HFF-Myc (cell line): ENCODE measurements around the gene SLC16A11.
A peak's percentile ranks its signal among the peaks of the same experiment; 100 is the strongest.

Experiments
- DNase-seq: peaks from one replicate; pipeline ENCODE4 v3.0.0-alpha.2; 2011; ENCODE audit warnings: low read depth; ENCODE audit errors: extremely low read depth
- H3K4me3 ChIP-seq: replicated peaks from 2 replicates; pipeline ENCODE4 v1.5.1; 2011; ENCODE audit warnings: low read depth, mild to moderate bottlenecking, control low read depth, low read length
- TF ChIP-seq, protein P1 (sequence below): IDR thresholded peaks from 2 replicates; pipeline ENCODE4 v1.5.1; 2012; ENCODE audit warnings: mild to moderate bottlenecking, low read depth, low read length, control low read depth; ENCODE audit errors: missing control alignments

Gene SLC16A11

GRCh38 chr17:7024402-7024785 is 19.5 kb downstream of the SLC16A11 start:
- no peak overlapping the region for H3K4me3 ChIP-seq
- TF ChIP-seq, protein P1, sequence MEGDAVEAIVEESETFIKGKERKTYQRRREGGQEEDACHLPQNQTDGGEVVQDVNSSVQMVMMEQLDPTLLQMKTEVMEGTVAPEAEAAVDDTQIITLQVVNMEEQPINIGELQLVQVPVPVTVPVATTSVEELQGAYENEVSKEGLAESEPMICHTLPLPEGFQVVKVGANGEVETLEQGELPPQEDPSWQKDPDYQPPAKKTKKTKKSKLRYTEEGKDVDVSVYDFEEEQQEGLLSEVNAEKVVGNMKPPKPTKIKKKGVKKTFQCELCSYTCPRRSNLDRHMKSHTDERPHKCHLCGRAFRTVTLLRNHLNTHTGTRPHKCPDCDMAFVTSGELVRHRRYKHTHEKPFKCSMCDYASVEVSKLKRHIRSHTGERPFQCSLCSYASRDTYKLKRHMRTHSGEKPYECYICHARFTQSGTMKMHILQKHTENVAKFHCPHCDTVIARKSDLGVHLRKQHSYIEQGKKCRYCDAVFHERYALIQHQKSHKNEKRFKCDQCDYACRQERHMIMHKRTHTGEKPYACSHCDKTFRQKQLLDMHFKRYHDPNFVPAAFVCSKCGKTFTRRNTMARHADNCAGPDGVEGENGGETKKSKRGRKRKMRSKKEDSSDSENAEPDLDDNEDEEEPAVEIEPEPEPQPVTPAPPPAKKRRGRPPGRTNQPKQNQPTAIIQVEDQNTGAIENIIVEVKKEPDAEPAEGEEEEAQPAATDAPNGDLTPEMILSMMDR: no peak
- no peak for DNase-seq

DNA sequence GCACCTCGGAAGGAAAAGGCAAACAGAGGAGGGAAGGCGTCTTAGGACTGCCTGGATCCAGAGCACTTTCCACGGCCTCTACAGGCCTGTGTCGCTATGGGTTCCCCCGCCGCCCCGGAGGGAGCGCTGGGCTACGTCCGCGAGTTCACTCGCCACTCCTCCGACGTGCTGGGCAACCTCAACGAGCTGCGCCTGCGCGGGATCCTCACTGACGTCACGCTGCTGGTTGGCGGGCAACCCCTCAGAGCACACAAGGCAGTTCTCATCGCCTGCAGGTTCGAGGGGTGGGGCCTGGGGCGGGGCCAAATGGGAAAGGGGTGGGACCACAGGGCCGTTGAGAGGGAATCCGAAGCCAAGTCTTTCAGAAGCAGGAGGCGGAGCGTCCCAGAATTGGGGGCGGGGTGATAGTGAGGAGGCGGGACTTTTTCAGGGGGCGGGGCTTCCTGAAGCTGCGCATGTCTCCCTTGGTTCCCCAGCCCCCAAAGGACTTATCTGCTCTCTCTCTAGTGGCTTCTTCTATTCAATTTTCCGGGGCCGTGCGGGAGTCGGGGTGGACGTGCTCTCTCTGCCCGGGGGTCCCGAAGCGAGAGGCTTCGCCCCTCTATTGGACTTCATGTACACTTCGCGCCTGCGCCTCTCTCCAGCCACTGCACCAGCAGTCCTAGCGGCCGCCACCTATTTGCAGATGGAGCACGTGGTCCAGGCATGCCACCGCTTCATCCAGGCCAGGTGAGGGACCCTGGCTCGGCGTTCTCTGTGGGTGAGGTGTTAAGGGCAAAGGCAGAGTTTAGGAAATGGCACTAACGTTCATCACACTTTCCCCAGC is 20.1 kb downstream of the SLC16A11 start:
- H3K4me3 ChIP-seq: no peak overlapping the region
- TF ChIP-seq, protein P1: no peak
- DNase-seq: no peak

DNA sequence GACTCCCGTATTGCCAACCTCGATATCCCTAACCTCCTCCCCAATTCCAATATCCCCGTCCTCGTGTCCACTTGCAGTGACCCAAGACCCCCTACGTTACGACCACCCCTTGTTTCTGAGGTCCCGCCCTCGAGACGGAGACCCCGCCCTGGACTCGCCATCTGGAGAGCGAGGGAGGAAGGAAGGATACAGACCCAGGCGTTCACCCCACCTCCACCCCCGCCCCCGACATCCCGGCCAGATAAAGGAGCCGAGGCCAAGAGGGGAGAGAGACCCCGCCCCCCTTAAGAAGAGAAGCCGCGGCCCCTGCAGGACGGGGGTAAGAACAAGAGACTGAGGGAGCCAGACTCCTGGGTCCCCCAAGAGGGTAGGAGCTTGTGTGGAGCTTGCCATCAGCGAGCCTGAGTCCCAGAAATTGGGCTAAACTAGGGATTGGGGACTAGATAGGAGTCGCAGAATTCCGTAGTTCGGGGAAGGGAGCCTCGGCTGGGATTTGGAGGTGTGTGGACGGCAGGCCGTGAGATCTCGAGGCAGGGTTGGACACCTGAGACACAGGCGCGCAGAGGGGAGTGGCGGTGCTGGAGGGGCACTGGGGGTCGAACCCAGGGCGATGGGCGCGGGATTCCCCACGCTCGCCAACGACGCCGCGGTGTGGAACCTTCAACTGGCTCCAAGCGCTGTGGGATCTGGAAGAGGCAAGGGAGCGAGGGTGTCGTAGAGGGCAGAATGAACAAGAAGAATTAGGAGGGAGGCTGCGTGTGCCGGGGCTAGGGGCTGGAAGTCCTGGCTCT is 20.9 kb downstream of the SLC16A11 start, which contains the start of gene BCL6B:
BCL6B (plus strand) TSS at position 270 of the 791 bp plus-strand sequence. CDS start 622 bp downstream, outside the sequence.
- DNase-seq: no peak
- no peak within 1 kb of the TSS for H3K4me3 ChIP-seq
- TF ChIP-seq, protein P1: no peak

- no peak overlapping the region for H3K4me3 ChIP-seq
- no peak for DNase-seq
- TF ChIP-seq, protein P1: peak; percentile 87
Measured at GRCh38 chr17:7021993-7022778, 21.7 kb downstream of the SLC16A11 start.

GRCh38 chr17:7020894-7021664 is 22.8 kb downstream of the SLC16A11 start:
- TF ChIP-seq, protein P1: no peak
- no peak overlapping the region for H3K4me3 ChIP-seq
- no peak for DNase-seq
